ENCODE data around the gene CCDC116.
"Not testable (repeated sequence)": the region's sequence is repeated elsewhere in the genome, so short reads cannot be mapped to it uniquely, and the experiment has no call there.

The CCDC116 gene

GRCh38 chr22:21635771-21636510 lies 3.4 kb downstream of the CCDC116 start:
- Histone ChIP-seq H3K27ac (no peak overlapping the region), H3K36me3 (no peaks in the 10 kb centered on the region), H3K9me3 (no peaks in the 10 kb centered on the region), H3K27me3 (no peaks in the 10 kb centered on the region), H3K4me1 (ENCODE audit: control insufficient read depth in 1 of 2, insufficient read depth in 1 of 2, low read depth in 1 of 2, low read length in 1 of 2) (peaks cover under 1 to 1% of the 10 kb centered on the region in 2 experiments), H3K4me3 (ENCODE audit: low read depth in 1 of 2, low read length in 1 of 2) (no peak overlapping the region)
- TF ChIP-seq CTCF (IDR thresholded peaks at IDR 0.05) = no peak

- no peak for TF ChIP-seq CTCF (IDR thresholded peaks at IDR 0.05)
- Histone ChIP-seq H3K27me3 (no peaks in the 10 kb centered on the region), H3K4me3 (ENCODE audit: low read depth in 1 of 2, low read length in 1 of 2) (no peak overlapping the region), H3K9me3 (no peaks in the 10 kb centered on the region), H3K36me3 (no peaks in the 10 kb centered on the region), H3K27ac (no peak overlapping the region), H3K4me1 (ENCODE audit: control insufficient read depth in 1 of 2, insufficient read depth in 1 of 2, low read depth in 1 of 2, low read length in 1 of 2) (peaks cover 9% of the 10 kb centered on the region in 2 experiments)
Measured at GRCh38 chr22:21636629-21637218, 4.2 kb downstream of the CCDC116 start.

GRCh38 chr22:21637450-21637849 lies 4.9 kb downstream of the CCDC116 start:
- H3K4me1 ChIP-seq (ENCODE audit: control insufficient read depth in 1 of 2, insufficient read depth in 1 of 2, low read depth in 1 of 2, low read length in 1 of 2) = peaks cover 12% of the 10 kb centered on the region in 2 experiments
- H3K9me3 ChIP-seq; H3K4me3 ChIP-seq (ENCODE audit: low read depth in 1 of 2, low read length in 1 of 2); H3K27me3 ChIP-seq; H3K27ac ChIP-seq; H3K36me3 ChIP-seq: not testable (repeated sequence)

- no peaks in the 10 kb centered on the region for H3K27me3 ChIP-seq
- H3K36me3 ChIP-seq = no peaks in the 10 kb centered on the region
- H3K9me3 ChIP-seq = no peaks in the 10 kb centered on the region
- no peak overlapping the region for H3K27ac ChIP-seq
- peaks cover 22 to 23% of the 10 kb centered on the region in 2 experiments for H3K4me1 ChIP-seq (ENCODE audit: control insufficient read depth in 1 of 2, insufficient read depth in 1 of 2, low read depth in 1 of 2, low read length in 1 of 2)
- no peak overlapping the region for H3K4me3 ChIP-seq (ENCODE audit: low read depth in 1 of 2, low read length in 1 of 2)
- no peak for TF ChIP-seq CTCF (IDR thresholded peaks at IDR 0.05)
Measured at GRCh38 chr22:21639359-21639758, 6.8 kb downstream of the CCDC116 start.

GRCh38 chr22:21640810-21641209 lies 8.2 kb downstream of the CCDC116 start:
- TF ChIP-seq CTCF (IDR thresholded peaks at IDR 0.05) = no peak
- H3K4me3 ChIP-seq (ENCODE audit: low read depth in 1 of 2, low read length in 1 of 2) = no peak overlapping the region
- no peaks in the 10 kb centered on the region for H3K9me3 ChIP-seq
- H3K27ac ChIP-seq = no peak overlapping the region
- H3K4me1 ChIP-seq (ENCODE audit: control insufficient read depth in 1 of 2, insufficient read depth in 1 of 2, low read depth in 1 of 2, low read length in 1 of 2) = peaks cover 22 to 23% of the 10 kb centered on the region in 2 experiments
- H3K36me3 ChIP-seq = no peaks in the 10 kb centered on the region
- no peaks in the 10 kb centered on the region for H3K27me3 ChIP-seq

- no peaks in the 10 kb centered on the region for H3K27me3 ChIP-seq
- H3K4me1 ChIP-seq (ENCODE audit: control insufficient read depth in 1 of 2, insufficient read depth in 1 of 2, low read depth in 1 of 2, low read length in 1 of 2) = peaks cover 22 to 23% of the 10 kb centered on the region in 2 experiments
- no peaks in the 10 kb centered on the region for H3K36me3 ChIP-seq
- H3K4me3 ChIP-seq (ENCODE audit: low read depth in 1 of 2, low read length in 1 of 2) = peak overlapping the region; percentile 82 to 86
- H3K9me3 ChIP-seq = no peaks in the 10 kb centered on the region
- TF ChIP-seq CTCF (IDR thresholded peaks at IDR 0.05) = no peak
- peak overlapping the region; percentile 54 for H3K27ac ChIP-seq
Measured at GRCh38 chr22:21641417-21641788, 8.8 kb downstream of the CCDC116 start.

Data from neutrophil (primary cell).